ENCODE measurements around the gene POMT2.

The POMT2 gene

DNA sequence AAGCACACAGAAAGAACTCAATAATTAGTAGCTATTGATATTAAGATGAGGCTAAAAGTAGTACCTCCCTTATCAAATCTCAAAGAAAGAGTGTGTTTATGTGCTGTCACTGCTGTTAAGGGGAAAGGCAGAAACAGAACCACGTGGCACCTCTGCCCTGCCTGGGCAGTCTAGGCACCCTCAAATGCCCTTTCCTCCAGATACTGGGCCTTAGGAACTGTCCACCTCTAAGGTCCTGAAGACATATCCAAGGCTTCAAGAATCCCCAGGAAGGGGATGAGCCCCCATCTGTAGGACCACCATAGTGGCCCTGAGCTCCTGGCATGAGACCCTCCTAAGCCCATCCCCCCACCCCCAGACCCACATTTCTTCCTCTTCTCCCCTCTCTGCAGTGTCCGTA, 78.7 kb downstream of the POMT2 start:
- no peak for DNase-seq (ENCODE audit: low read depth, low spot score)

DNA sequence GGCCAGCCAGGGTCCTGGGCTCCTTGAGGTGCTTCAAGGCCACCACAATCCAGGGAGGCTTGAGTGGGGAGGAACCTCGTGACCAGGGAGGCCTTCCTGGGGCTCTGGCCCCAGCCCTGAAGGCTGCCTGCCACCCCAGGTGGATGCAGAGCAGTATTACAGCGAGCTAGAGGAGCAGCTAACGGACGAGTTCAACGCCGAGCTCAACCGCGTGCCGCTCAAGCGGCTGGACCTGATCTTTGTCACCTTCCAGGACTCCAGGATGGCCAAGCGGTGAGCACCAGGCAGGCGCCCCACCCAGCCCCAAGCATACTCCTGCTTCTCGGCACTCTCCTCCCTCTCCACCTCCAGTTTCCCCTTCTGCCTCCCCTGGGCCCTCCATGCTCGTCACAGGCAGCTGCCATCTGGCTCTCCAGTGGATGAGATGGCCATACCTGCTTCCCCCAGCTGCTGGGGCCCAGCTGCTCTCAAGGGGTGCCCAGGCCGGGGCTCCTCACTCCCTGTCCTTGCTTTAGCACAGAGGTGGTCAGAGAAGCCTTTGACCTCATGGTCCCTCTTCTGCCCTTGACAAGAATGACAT, 80.3 kb downstream of the POMT2 start:
- no peak for DNase-seq (ENCODE audit: low read depth, low spot score)

DNA sequence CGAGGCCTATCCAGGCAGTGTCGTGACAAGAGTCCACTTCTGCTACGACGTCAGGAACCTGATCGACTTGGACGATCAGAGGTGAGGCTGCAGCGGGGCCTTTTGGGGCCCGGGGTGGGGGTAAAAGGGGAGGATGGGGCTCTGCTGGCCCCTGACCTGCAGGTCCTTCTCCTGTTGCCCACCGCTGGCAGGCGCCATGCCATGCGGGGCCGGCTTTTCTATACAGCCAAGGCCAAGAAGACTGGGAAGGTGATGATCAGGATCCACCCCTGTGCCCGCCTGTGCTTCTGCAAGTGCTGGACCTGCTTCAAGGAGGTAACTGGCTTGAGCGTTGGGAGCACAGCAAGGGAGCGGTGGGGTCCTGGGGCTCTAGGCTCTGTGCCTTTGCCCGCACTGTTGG, 81.3 kb downstream of the POMT2 start:
- no peak for DNase-seq (ENCODE audit: low read depth, low spot score)

DNA sequence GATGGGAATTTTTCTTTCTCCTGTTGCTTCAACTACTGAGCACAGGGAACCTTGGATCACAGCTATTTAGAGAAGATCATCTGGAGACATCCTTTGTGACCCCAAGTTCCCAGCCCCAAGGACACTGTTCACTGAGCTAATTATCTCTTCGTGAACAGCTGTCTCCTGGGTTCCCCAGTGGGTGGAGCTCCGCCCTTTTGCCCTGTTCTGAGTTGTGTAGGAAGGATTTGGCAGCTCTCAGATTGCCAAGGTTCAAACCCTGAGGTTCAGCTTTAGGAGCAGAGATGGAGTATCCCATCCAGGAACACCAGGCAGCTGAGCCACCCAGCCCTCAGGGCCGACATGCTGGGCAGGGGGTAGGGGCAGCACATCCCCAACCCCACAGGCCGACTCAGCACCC, 81.7 kb downstream of the POMT2 start:
- no peak for DNase-seq (ENCODE audit: low read depth, low spot score)

DNA sequence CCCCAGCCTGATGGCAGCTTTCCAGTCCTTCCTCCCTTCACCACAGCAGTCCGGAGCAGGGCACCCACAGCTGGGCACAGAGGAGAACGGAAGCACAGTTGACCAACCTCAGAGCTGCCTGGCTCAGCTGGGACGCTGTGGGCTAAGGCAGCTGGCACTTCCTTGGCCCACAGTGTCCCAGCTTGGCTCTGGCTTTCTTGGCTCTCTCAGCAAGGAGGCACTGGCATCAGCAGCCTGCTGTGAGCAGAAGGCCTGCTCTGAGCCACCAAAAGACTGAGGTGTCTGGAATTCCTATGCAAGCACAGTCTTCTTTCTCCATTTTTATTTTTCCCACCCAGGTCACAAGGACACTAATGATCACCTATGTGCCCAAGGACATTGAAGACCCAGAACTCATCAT, 82.3 kb downstream of the POMT2 start:
- no peak for DNase-seq (ENCODE audit: low read depth, low spot score)

DNA sequence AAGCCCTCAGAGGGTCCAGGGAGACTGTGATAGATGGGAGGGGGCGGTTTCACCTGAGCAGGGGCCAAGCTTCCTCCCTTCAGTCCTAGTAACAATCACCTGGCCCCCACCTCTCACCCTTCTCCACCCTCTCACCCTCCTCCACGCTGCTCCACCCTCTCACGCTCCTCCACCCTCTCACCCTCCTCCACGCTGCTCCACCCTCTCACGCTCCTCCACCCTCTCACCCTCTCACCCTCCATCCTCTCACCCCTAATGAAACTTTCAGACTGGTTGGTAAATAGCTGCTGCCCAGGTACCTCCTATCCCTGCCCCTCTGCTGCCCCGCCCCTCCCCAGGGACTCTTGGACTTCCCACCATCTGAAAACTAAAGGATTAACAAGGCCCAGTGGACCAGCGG, 83.9 kb downstream of the POMT2 start:
- no peak for DNase-seq (ENCODE audit: low read depth, low spot score)

DNA sequence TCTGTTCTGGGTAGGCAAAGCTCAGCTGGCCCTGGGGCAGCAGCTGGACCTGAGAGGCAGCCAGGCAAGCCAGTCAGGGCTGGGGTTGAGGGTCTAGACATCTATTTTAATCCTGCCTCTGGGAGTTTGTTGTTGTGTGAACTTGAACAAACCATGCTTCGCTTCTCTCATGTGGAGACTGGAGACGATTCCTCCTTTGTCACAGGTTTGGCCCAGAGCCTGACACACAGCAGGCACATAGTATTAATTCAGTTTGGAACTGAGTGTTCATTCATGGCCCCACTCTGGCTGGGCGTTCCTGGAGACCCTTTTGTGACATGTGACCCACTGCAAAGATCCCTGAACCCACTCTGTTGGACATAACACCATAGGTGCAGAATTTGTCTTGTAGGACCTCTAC, 89.0 kb downstream of the POMT2 start:
- DNase-seq (ENCODE audit: low read depth, low spot score) = no peak

DNA sequence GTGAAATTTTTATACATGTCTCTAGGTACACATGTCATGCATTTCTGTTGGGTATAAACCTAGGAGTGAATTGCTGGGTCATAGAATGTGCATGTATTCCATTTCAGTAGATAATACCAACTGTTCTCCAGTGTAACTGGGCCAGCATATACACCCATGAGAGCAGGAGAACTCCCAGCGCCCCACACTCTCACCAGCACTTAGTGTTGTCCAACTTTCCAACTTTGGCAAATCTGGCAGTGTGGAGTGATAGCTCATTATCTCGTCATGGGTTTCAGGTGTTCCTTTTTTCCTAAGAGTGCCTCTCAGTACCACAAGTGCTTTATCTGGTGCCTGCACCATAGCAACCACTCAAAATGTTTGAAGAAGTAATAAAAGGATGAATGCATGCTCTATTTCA, 89.8 kb downstream of the POMT2 start:
- no peak for DNase-seq (ENCODE audit: low read depth, low spot score)

DNA sequence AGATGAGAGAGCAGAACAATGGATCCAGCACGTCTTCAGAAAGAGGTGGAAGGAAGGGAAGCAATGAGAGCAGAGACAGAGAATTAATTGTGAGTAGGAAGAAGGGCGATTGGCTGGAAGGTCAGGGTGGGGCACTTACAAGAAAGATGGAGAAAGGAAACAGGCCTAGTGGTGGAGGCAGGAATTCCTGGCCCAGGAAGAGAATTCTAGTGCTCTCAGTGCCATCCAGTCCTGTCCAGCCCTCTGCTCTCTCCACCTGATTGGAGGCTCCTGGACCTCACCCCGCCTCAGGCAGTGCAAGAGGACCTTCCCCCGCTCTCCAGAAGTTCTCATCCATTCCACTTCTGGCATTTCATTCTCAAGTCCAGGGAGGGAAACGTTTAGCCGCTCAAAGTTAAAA, 92.6 kb downstream of the POMT2 start:
- DNase-seq (ENCODE audit: low read depth, low spot score) = no peak

DNA sequence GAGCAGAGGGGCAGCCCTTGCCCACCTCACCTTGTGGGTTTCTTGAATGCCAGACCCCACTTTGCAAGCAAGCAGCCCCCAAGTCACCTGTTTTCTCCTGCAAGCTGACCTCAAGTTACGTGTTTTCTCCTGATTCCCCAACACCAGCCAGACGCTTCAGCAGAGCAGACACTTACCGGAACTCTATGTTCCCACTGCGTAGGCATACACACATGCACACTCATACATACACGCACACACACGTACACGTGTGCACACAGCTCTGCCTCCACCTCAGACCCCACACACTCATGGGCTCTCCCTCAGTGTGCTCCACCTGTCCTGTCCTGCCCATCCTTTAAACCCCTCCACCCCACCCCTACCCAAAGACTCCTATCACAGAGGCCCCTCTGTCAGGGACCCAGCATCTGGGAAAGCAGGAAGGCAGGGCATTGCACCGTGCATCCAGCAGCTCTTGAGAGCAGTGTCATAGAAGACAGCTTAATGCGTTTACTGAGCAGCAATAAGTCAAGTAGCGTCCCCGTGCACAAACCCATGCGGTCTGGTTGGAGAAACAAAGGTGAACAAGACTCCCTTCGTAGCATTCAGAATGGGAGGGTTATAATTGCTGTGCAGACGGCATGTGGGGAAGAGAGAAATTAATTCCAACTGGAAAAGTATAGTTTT, 94.7 kb downstream of the POMT2 start:
- DNase-seq (ENCODE audit: low read depth, low spot score) = no peak

DNA sequence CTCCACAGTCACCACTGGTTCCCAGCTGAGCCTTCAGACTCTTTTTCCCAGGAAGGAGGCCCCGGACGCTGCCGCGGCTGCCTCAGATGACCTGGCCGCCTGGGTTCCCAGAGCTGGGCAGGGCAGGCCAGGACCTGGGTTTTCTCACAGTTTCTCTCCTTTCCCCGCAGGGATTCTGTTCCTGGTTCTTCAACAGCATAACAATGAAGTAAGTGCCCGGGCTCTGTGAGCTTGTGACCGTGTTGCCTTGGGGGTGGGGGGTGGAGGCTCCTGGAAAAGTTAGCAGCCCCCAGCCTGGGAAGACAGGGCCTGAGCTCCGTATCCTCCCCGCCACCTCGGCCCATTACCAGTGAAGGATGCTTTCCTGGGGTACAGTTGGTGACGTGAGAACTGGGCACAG, 95.4 kb downstream of the POMT2 start:
- no peak for DNase-seq (ENCODE audit: low read depth, low spot score)
